ENCODE measurements around the gene SPDYE3. TPM values are rescaled to one million over a fixed set of nuclear protein-coding genes. Genes with fewer than 3 reads are reported as not detected.

The SPDYE3 gene
- total and polyA plus RNA-seq, 4 donors: 8.8 to 16.0 TPM; not detected in 2

DNA sequence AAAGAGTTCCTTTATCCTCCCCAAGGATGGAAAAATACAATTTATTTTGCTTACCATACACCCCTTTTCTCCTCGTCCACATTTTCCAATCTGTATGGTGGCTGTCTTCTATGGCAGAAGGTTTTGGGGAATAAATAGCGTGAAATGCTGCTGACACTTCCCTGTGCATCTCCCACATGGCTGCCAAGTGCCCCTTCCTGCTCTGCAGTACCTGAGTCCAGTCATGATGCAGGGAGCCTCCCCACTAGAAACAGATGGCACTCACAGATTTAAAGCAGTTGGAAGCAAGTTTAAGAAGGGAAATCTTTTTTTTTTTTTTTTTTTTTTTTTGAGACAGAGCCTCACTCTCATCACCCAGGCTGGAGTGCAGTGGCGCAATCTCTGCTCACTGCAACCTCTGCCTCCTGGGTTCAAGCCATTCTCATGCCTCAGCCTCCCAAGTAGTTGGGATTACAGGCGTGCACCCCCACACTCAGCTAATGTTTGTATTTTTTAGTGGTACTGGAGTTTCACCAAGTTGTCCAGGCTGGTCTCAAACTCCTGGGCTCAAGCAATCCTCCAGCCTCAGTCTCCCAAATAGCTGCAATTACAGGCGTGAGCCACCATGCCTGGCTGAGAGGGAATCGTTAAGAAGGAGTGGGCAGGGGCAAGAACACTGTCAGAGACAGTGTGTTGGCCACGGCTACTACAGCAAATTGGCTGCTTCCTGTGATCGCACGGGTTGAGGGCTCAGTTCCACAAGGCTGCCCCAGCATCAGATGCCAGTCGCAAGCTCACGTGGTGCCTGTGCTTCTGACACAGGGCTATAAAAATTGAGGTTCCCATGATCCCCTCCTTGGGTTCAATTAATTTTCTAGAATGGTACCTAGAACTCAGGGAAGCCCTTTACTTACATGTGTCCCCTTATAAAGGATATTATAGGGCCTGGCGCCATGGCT, 60.4 kb downstream of the SPDYE3 start:
- Histone ChIP-seq H3K27me3 (ENCODE audit: control insufficient read depth, insufficient read depth, low read length) (no peaks in the 10 kb centered on the region), H3K36me3 (ENCODE audit: control insufficient read depth, insufficient read depth, low read length) (peaks cover 39% of the 10 kb centered on the region), H3K27ac (ENCODE audit: low read depth, low read length) (no peak overlapping the region), H3K9me3 (ENCODE audit: control insufficient read depth, insufficient read depth, low read length) (no peaks in the 10 kb centered on the region), H3K4me3 (ENCODE audit: low read depth, low read length) (no peak overlapping the region), H3K4me1 (ENCODE audit: control insufficient read depth, insufficient read depth, low read length) (peaks cover 10% of the 10 kb centered on the region)
- 78% methylated on average over 6 of the region's 12 CpGs for WGBS (ENCODE audit: insufficient coverage)
- DNase-seq (ENCODE audit: low read depth in 4 of 6, low spot score in 6 of 6): no peak

DNA sequence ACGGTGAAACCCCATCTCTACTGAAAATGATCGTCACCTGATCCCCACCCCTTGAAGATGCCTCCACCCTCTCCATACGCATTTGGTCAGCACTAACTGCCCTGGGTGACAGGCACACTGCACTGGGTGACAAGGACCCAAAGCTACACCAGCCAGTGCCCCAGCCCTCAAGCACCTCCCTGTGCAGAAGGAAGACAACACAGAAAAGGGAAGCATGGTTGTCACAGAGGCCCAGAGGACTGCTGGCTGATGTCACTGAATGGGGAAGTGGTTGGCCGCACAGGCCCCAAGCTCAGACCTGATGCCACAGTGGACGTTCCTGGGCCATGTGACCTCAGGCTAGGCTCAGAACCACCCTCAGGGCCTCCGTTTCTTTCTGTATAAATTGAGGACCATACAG, 61.6 kb downstream of the SPDYE3 start:
- H3K9me3 ChIP-seq (ENCODE audit: control insufficient read depth, insufficient read depth, low read length): no peaks in the 10 kb centered on the region
- peaks cover 42% of the 10 kb centered on the region for H3K36me3 ChIP-seq (ENCODE audit: control insufficient read depth, insufficient read depth, low read length)
- WGBS (ENCODE audit: insufficient coverage): 76% methylated on average over 6 of the region's 6 CpGs
- no peaks in the 10 kb centered on the region for H3K27me3 ChIP-seq (ENCODE audit: control insufficient read depth, insufficient read depth, low read length)
- DNase-seq (ENCODE audit: low read depth in 4 of 6, low spot score in 6 of 6): peak in 1 of 6 donors; percentile 21
- peaks cover 10% of the 10 kb centered on the region for H3K4me1 ChIP-seq (ENCODE audit: control insufficient read depth, insufficient read depth, low read length)
- no peak overlapping the region for H3K4me3 ChIP-seq (ENCODE audit: low read depth, low read length)
- H3K27ac ChIP-seq (ENCODE audit: low read depth, low read length): no peak overlapping the region

DNA sequence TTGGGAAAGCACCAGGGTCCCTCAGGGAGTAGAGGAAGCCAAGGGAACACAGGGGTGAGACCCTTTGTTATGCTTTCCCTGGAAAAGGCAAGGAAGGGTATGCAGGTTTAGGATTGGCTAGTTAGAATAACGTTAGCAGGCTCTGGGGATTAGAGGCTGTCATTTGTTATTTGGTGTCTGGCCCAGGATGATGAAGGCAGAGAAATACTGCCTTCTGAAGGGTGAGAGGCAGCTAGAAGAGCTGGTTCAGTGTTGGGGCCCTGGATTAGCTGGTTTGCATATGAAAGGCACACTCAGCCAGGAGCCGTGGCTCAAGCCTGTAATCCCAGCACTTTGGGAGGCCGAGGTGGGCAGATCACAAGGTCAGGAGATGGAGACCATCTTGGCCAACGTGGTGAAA, 62.8 kb downstream of the SPDYE3 start:
- DNase-seq (ENCODE audit: low read depth in 4 of 6, low spot score in 6 of 6): no peak
- no peaks in the 10 kb centered on the region for H3K9me3 ChIP-seq (ENCODE audit: control insufficient read depth, insufficient read depth, low read length)
- WGBS (ENCODE audit: insufficient coverage): 34% methylated on average over 4 of the region's 4 CpGs
- no peak overlapping the region for H3K4me3 ChIP-seq (ENCODE audit: low read depth, low read length)
- no peak overlapping the region for H3K27ac ChIP-seq (ENCODE audit: low read depth, low read length)
- peaks cover 10% of the 10 kb centered on the region for H3K4me1 ChIP-seq (ENCODE audit: control insufficient read depth, insufficient read depth, low read length)
- peaks cover 44% of the 10 kb centered on the region for H3K36me3 ChIP-seq (ENCODE audit: control insufficient read depth, insufficient read depth, low read length)
- H3K27me3 ChIP-seq (ENCODE audit: control insufficient read depth, insufficient read depth, low read length): no peaks in the 10 kb centered on the region

DNA sequence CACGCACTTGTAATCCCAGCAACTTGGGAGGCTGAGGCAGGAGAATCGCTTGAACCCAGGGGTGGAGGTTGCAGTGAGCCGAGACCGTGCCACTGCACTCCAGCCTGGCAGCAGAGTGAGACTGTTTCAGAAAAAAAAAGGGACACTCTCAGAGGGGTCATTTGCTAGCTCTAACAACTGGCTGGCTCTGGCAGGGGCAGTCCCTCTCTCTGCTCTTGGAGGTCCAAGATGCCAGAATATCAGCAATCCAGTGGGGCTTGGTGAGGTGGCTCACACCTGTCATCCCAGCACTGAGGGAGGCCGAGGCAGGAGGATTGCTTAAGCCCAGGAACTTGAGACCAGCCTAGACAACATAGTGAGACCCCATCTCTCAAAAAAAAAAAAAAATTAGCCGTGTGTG, 63.2 kb downstream of the SPDYE3 start:
- H3K27me3 ChIP-seq (ENCODE audit: control insufficient read depth, insufficient read depth, low read length): no peaks in the 10 kb centered on the region
- H3K9me3 ChIP-seq (ENCODE audit: control insufficient read depth, insufficient read depth, low read length): no peaks in the 10 kb centered on the region
- H3K4me1 ChIP-seq (ENCODE audit: control insufficient read depth, insufficient read depth, low read length): peaks cover 10% of the 10 kb centered on the region
- 100% methylated on average over 2 of the region's 6 CpGs for WGBS (ENCODE audit: insufficient coverage)
- no peak for DNase-seq (ENCODE audit: low read depth in 4 of 6, low spot score in 6 of 6)
- no peak overlapping the region for H3K4me3 ChIP-seq (ENCODE audit: low read depth, low read length)
- H3K36me3 ChIP-seq (ENCODE audit: control insufficient read depth, insufficient read depth, low read length): peaks cover 42% of the 10 kb centered on the region
- no peak overlapping the region for H3K27ac ChIP-seq (ENCODE audit: low read depth, low read length)

DNA sequence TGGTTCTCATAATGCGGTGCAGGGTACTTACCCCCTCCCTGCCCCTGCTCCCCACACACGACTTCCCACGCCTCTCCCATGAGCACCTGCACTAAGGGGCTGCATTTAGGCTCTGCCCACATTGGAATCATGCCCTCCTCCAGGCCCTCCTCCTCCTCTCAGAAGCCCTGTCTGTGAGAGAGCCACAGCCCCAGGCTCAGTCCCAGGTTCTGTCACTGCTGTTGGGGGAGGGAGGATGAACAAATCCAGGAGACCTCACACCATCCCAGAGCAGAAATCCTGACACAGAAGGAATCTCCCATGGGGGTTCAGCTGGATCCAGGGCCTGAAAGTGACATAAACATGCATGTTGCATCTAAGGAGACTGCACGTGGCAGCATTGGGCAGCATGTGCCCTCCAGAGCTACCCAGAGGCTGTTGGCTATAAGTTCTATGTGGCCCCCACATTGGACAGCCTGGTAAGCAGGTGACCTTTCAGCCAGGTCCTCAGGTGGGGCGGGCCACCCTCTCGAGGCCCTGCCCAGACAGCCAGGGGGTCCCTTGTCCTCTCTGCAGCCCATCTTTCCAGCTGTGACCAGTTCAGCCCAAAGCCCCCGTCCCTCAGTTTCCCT, 64.2 kb downstream of the SPDYE3 start:
- Histone ChIP-seq H3K4me1 (ENCODE audit: control insufficient read depth, insufficient read depth, low read length) (peaks cover 10% of the 10 kb centered on the region), H3K27ac (ENCODE audit: low read depth, low read length) (no peak overlapping the region), H3K36me3 (ENCODE audit: control insufficient read depth, insufficient read depth, low read length) (peaks cover 34% of the 10 kb centered on the region), H3K9me3 (ENCODE audit: control insufficient read depth, insufficient read depth, low read length) (no peaks in the 10 kb centered on the region), H3K27me3 (ENCODE audit: control insufficient read depth, insufficient read depth, low read length) (no peaks in the 10 kb centered on the region), H3K4me3 (ENCODE audit: low read depth, low read length) (no peak overlapping the region)
- no peak for DNase-seq (ENCODE audit: low read depth in 4 of 6, low spot score in 6 of 6)
- 78% methylated on average over 5 of the region's 7 CpGs for WGBS (ENCODE audit: insufficient coverage)

Small RNAs within 50 kb of the gene (small RNA-seq; reads per million reads assigned to genes)
- gene RF00019 (ENCODE audit: low replicate concordance): not detected

Other genes with a start within 250 kb of the SPDYE3 start
- gene ZNF3, start 226.0 kb upstream of the SPDYE3 start, total RNA-seq: 10 to 100 TPM; 28.5 to 49.3 TPM
- 10 to 100 TPM; 33.6 to 35.6 TPM for gene ZNF3, start 226.0 kb upstream of the SPDYE3 start, polyA plus RNA-seq (ENCODE audit: insufficient read length in 2 of 2)
- 10 to 100 TPM; 59.9 to 78.4 TPM for gene COPS6, start 218.7 kb upstream of the SPDYE3 start, total RNA-seq
- gene COPS6, start 218.7 kb upstream of the SPDYE3 start, polyA plus RNA-seq (ENCODE audit: insufficient read length in 2 of 2): 100 to 1,000 TPM; 147 to 167 TPM
- 10 to 100 TPM; 36.7 to 71.5 TPM for gene MCM7, start 206.3 kb upstream of the SPDYE3 start, total RNA-seq
- gene MCM7, start 206.3 kb upstream of the SPDYE3 start, polyA plus RNA-seq (ENCODE audit: insufficient read length in 2 of 2): 10 to 100 TPM; 88.3 to 94.7 TPM
- 10 to 100 TPM; 18.2 to 27.4 TPM for gene AP4M1, start 206.1 kb upstream of the SPDYE3 start, total RNA-seq
- 10 to 100 TPM; 31.4 to 47.7 TPM for gene AP4M1, start 206.1 kb upstream of the SPDYE3 start, polyA plus RNA-seq (ENCODE audit: insufficient read length in 2 of 2)
- 10 to 100 TPM; 25.3 to 26.7 TPM for gene TAF6, start 188.3 kb upstream of the SPDYE3 start, total RNA-seq
- 10 to 100 TPM; 61.9 to 73.2 TPM for gene TAF6, start 188.3 kb upstream of the SPDYE3 start, polyA plus RNA-seq (ENCODE audit: insufficient read length in 2 of 2)
- gene CNPY4, start 188.1 kb upstream of the SPDYE3 start, total RNA-seq: 10 to 100 TPM; 22.5 to 65.7 TPM
- gene CNPY4, start 188.1 kb upstream of the SPDYE3 start, polyA plus RNA-seq (ENCODE audit: insufficient read length in 2 of 2): 10 to 100 TPM; 29.9 to 33.3 TPM
- 1 to 10 TPM; 3.1 to 4.8 TPM for gene MBLAC1, start 180.7 kb upstream of the SPDYE3 start, total RNA-seq
- 1 to 10 TPM; 5.2 to 5.8 TPM for gene MBLAC1, start 180.7 kb upstream of the SPDYE3 start, polyA plus RNA-seq (ENCODE audit: insufficient read length in 2 of 2)
- gene LAMTOR4, start 158.8 kb upstream of the SPDYE3 start, total RNA-seq: 100 to 1,000 TPM in 1 of 2 donors, 10 to 100 TPM in 1; 59.2 to 155 TPM
- gene LAMTOR4, start 158.8 kb upstream of the SPDYE3 start, polyA plus RNA-seq (ENCODE audit: insufficient read length in 2 of 2): 100 to 1,000 TPM; 132 to 160 TPM
- 10 to 100 TPM in 1 of 2 donors, 1 to 10 TPM in 1; 9.4 to 14.6 TPM for gene TRAPPC14, start 149.0 kb upstream of the SPDYE3 start, total RNA-seq
- 10 to 100 TPM; 47.4 to 54.1 TPM for gene TRAPPC14, start 149.0 kb upstream of the SPDYE3 start, polyA plus RNA-seq (ENCODE audit: insufficient read length in 2 of 2)
- gene GAL3ST4, start 139.1 kb upstream of the SPDYE3 start, total RNA-seq: 1 to 10 TPM; 5.0 to 8.6 TPM
- 10 to 100 TPM; 21.6 to 23.1 TPM for gene GAL3ST4, start 139.1 kb upstream of the SPDYE3 start, polyA plus RNA-seq (ENCODE audit: insufficient read length in 2 of 2)
- gene GPC2, start 130.3 kb upstream of the SPDYE3 start, total RNA-seq: 1 to 10 TPM; 6.1 to 9.8 TPM
- gene GPC2, start 130.3 kb upstream of the SPDYE3 start, polyA plus RNA-seq (ENCODE audit: insufficient read length in 2 of 2): 10 to 100 TPM; 47.7 to 53.6 TPM
- 1 to 10 TPM; 2.1 to 2.3 TPM for gene STAG3, start 129.8 kb upstream of the SPDYE3 start, total RNA-seq
- 10 to 100 TPM; 33.9 to 67.6 TPM for gene STAG3, start 129.8 kb upstream of the SPDYE3 start, polyA plus RNA-seq (ENCODE audit: insufficient read length in 2 of 2)
- not detected for gene PVRIG, start 87.8 kb upstream of the SPDYE3 start, total RNA-seq
- 10 to 100 TPM; 11.6 to 13.5 TPM for gene PVRIG, start 87.8 kb upstream of the SPDYE3 start, polyA plus RNA-seq (ENCODE audit: insufficient read length in 2 of 2)
- 10 to 100 TPM in 1 of 2 donors, 1 to 10 TPM in 1; 9.6 to 27.1 TPM for gene PILRB, start 50.4 kb downstream of the SPDYE3 start, total RNA-seq
- gene PILRB, start 50.4 kb downstream of the SPDYE3 start, polyA plus RNA-seq (ENCODE audit: insufficient read length in 2 of 2): 10 to 100 TPM; 37.6 to 50.2 TPM
- gene PILRA, start 65.8 kb downstream of the SPDYE3 start, total RNA-seq: 1 to 10 TPM; 4.1 to 4.3 TPM
- gene PILRA, start 65.8 kb downstream of the SPDYE3 start, polyA plus RNA-seq (ENCODE audit: insufficient read length in 2 of 2): 10 to 100 TPM in 1 of 2 donors, 1 to 10 TPM in 1; 6.6 to 10.6 TPM
- gene ZCWPW1, start 121.0 kb downstream of the SPDYE3 start, total RNA-seq: 1 to 10 TPM; 5.1 to 7.7 TPM
- gene ZCWPW1, start 121.0 kb downstream of the SPDYE3 start, polyA plus RNA-seq (ENCODE audit: insufficient read length in 2 of 2): 1 to 10 TPM; 6.6 to 8.0 TPM
- 10 to 100 TPM; 18.5 to 37.9 TPM for gene MEPCE, start 122.1 kb downstream of the SPDYE3 start, total RNA-seq
- gene MEPCE, start 122.1 kb downstream of the SPDYE3 start, polyA plus RNA-seq (ENCODE audit: insufficient read length in 2 of 2): 10 to 100 TPM; 40.1 to 41.8 TPM
- gene PPP1R35, start 128.8 kb downstream of the SPDYE3 start, total RNA-seq: 10 to 100 TPM in 1 of 2 donors, 1 to 10 TPM in 1; 5.3 to 20.4 TPM
- 10 to 100 TPM; 17.2 to 24.4 TPM for gene PPP1R35, start 128.8 kb downstream of the SPDYE3 start, polyA plus RNA-seq (ENCODE audit: insufficient read length in 2 of 2)
- gene SPACDR, start 156.6 kb downstream of the SPDYE3 start, total RNA-seq: 1 to 10 TPM; 2.0 to 2.1 TPM
- 10 to 100 TPM in 1 of 2 donors, 1 to 10 TPM in 1; 6.5 to 12.0 TPM for gene SPACDR, start 156.6 kb downstream of the SPDYE3 start, polyA plus RNA-seq (ENCODE audit: insufficient read length in 2 of 2)
- 100 to 1,000 TPM in 1 of 2 donors, 10 to 100 TPM in 1; 67.4 to 141 TPM for gene TSC22D4, start 171.5 kb downstream of the SPDYE3 start, total RNA-seq
- 100 to 1,000 TPM; 326 to 376 TPM for gene TSC22D4, start 171.5 kb downstream of the SPDYE3 start, polyA plus RNA-seq (ENCODE audit: insufficient read length in 2 of 2)
- gene NYAP1, start 176.2 kb downstream of the SPDYE3 start, total RNA-seq: 10 to 100 TPM; 12.0 to 12.6 TPM
- gene NYAP1, start 176.2 kb downstream of the SPDYE3 start, polyA plus RNA-seq (ENCODE audit: insufficient read length in 2 of 2): 10 to 100 TPM; 62.2 to 63.4 TPM
- 10 to 100 TPM; 10.6 to 16.1 TPM for gene AGFG2, start 231.5 kb downstream of the SPDYE3 start, total RNA-seq
- gene AGFG2, start 231.5 kb downstream of the SPDYE3 start, polyA plus RNA-seq (ENCODE audit: insufficient read length in 2 of 2): 10 to 100 TPM; 18.3 to 21.0 TPM

All from spinal cord (tissue), 10 donors.